Stimulated activated CD4-positive, alpha-beta T cell treated with anti-CD3 and anti-CD28 coated beads, Interleukin-1b, Interleukin-23, amount 100 ng/mL, for 1 hour (primary cell): ENCODE data around the gene TSNAX.
"Not testable (repeated sequence)": the region's sequence is repeated elsewhere in the genome, so short reads cannot be mapped to it uniquely, and the experiment has no call there.

ENCODE experiments used
- DNase-seq, 2 donors: peaks; one replicate each; pipeline ENCODE4 v3.0.0-alpha.2; 2020; ENCODE audit warnings: low read depth in 2 of 2

The TSNAX gene

DNA sequence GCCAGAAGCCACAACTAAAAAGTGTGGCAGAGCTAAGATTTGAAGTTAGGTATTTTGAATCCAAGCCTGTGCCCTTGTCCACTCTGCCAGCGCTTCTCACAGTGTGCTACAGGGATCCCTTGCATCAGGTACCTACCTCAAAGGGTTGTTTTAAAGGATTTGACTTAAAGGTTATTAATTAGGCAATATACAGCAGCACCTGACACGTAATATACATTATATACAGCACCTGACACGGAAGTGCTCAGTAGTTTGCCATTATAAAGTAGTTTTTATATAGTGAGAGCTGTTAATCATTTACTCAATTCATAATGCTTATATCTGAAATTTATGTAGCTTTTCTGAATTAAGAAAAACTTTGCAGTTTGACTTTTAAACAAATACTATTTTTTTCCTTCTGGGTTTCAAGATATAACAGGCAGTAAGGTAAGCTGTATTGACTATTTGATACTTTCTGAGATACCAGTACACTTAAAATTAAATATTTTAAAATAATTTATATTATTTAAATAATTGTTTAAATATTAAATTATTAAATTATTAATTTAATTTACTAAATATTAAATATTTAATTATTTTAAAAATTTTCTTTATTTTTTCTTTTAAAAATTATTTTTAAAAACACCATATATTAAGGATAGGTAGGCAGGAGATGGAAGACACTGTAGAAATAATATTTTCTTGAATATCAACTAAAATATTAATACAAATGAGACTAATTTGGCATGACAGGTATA, 33.3 kb downstream of the TSNAX start:
- DNase-seq = no peak

DNA sequence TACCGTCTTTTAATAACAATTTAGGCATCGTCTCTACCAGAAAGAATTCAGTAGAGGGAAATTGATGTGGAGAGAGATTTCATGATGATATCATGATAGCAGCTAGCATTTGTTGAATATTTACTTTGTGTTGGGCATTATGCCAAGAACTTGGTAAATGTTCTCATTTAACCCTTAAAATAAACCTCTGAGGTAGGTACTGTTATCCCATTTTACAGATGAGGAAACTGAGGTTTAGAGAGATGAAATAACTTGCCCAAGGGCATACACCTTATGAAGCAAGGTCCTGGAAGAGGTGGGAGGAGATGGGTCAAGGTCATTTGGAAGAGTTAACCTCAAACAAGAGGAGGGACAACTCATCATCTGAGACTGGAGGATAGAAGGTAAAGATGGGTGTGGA, 34.8 kb downstream of the TSNAX start:
- no peak for DNase-seq

DNA sequence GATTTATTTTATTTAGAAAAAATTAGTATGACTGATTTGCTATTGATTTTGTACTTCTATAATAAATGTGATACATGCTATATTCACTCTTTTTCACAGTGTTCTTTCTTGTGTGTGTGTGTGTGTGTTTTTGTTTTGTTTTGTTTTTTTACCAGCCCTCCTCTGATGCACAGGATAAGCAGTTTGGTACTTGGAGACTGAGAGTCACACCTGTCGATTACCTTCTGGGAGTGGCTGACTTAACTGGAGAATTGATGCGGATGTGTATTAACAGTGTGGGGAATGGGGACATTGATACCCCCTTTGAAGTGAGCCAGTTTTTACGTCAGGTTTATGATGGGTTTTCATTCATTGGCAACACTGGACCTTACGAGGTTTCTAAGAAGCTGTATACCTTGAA, 35.9 kb downstream of the TSNAX start:
- DNase-seq = no peak

DNA sequence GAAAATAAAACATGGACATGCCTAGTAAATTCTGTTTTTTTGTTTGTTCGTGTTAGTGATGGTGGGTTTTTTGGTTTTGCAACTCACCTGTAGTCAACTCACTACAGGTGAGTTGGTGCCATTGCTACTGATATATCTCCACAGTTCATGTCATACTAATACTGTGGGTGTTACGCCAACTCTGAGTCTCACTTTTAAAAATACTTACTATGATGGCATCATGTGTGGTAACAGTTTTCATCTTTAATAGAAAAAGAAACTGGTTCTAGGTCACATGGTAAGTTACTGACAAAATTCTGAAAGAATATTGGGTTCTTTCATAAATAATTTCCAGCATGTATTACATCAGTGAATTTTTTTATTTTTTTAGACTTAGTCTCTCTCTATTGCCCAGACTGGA, 38.0 kb downstream of the TSNAX start:
- DNase-seq = no peak

DNA sequence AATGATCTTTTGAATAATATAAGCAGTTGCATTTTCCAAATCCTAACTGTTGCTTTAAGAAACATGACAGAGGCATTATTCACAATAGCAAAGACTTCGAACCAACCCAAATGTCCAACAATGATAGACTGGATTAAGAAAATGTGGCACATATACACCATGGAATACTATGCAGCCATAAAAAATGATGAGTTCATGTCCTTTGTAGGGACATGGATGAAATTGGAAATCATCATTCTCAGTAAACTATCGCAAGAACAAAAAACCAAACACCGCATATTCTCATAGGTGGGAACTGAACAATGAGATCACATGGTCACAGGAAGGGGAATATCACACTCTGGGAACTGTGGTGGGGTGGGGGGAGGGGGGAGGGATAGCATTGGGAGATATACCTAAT, 41.8 kb downstream of the TSNAX start:
- DNase-seq = not testable (repeated sequence)

DNA sequence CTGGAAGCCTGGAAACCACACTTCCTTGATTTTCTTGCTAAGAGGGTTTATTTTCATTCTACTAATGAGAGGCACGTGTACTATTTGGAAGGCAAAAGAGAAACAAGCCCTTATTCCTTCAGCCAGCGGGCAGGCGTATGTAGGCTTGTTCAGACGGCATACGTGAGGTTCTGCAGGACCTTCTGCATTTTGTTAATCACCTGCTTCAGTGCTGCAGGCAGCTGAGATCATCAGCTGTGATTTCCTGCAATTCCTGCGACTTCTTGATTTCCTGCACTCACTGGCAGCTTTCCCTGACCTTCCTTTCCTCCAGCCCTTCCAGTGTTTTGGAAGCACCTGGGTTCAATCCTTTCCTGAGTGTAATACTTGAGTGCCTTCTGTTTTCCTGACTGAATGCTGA, 43.4 kb downstream of the TSNAX start:
- DNase-seq = no peak

DNA sequence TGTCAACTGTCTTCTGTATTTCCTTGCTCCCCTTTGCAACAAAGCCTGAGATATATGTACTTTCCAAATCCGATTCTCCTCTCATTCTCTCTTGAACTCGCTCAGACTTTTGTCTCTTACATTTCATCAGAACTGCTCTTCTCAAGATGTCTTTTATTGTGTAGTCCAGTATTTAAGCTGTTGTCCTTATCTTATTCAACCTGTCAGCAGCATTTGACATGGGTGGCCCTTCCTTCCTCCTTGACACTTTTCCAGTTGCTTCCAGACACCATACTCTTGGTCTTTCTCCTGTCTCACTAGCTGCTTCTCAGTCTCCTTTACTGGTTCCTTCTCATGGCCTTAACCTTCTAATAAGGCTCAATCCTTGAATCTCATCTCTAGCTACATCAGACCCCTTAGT, 47.0 kb downstream of the TSNAX start:
- no peak for DNase-seq

DNA sequence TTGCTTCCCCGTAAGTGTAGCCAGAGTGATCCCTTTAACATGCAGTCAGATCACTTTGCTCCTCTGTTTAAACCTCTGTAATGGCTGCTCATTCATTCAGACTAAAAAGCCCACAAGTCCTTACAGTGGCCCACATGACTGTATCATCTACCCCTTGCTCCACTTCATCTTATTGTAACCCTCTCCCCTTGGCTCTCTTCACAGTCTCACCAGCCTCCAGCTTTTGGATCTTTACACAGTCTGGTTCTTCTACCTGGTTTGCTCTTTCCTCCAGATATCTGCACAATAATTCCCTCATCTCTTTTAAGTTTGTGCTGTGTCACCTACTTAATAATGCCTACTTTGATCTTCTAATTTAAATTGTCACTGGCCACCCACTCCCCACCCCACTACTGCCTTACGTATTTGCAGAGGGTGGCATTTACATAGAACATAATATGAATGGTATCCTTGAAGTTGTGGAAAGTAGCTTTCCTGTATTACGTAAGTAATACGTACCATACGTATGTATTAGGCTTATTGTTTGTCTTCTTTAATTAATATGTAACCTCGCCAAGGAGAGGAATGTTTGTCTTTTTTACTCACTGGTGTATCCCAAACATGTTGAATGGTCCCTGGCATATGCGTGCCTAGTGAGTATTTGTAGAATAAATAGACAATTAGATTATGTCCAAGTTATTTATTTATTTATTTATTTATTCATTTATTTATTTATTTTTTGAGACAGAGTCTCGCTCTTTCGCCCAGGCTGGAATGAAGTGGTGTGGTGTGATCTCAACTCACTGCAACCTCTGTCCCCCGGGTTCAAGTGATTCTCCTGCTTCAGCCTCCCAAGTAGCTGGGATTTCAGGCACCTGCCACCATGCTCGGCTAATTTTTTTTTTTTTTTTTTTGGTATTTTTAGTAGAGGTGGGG, 48.6 kb downstream of the TSNAX start:
- DNase-seq = no peak

DNA sequence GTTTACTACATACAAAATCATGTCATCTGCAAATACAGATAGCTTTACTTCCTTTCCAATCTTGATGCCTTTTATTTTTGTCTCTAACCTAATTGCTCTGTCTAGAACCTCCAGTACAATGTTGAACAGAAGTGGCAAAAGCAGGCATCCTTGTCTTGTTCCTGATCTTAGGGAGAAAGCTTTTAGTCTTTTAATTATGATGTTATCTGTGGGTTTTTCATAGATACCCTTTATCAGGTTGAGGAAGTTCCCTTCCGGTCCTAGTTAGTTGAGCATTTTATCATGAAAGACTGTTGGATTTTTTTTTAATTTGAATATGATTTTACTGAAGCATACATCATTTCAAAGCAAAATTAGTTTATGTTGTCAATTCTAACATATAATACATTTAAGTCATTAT, 52.4 kb downstream of the TSNAX start:
- DNase-seq = no peak

DNA sequence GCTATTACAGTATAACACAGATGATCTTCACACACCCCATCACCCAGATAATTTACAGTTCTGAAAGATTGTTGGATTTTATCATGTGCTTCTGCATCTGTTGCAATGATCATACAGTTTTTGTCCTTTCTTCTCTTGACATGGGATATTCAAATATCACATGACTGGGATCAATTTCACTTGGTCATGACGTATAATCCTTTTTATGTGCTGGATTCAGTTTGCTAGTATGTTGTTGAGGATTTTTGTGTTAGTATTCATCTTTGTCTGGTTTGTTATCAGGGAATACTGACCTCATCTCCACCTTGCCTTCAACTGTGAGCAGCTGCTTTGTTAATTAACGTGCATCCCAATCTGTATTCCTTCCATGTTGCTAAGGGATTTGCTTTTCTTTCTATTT, 53.4 kb downstream of the TSNAX start:
- no peak for DNase-seq

DNA sequence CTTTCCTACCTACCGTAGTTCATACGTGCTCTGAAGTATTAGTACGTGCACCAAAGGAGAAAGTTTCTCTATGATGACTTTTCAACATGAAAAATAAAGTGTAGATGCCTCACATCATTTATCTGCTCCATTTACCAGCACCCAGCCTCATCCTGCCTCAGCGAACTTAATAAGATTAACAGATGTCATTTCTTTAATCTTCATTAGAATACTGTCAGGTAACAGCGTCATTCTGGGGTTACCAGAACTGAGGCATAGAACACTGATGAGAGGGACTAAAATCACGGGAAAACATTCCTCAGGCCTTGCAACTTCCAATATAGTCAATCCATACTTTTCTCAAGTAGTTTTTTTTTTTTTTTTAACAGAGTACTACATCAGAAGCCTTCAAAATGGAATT, 54.9 kb downstream of the TSNAX start:
- DNase-seq = no peak

DNA sequence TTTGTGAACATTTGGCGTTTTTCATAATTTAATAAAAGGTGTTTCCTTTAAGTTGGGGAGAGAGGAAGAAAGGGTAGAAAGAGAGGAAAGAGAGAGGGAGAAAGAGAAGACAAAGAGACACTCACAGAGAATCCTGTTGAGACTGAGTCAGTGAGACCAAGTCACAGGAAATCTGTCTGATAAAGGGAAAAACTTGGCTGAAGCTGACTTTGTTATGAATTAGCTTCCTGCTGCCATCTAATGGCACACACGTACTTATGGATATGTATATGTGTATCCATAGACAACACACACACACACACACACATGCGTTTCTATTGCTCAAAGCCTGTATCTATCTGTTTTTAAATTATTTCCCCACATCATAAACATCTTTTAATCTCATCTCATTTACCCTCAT, 55.6 kb downstream of the TSNAX start:
- no peak for DNase-seq

DNA sequence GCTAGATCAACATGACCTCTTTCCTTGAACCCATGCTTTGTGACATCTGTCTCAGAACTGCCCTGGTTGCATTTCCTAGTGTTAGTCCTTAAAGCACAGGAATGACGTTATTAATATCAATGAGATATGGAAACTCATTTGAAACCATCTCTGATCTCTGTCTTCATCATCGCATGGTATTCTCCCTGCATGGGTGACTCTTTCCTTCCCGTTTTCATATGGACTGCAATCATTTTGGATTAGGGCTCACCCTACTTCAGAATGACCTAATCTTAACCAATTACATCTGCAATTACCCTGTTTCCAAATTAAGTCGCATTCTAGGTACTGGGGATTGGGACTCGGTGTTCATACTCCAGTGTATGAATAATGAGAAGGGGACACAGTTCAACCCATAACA, 56.5 kb downstream of the TSNAX start:
- DNase-seq = no peak

DNA sequence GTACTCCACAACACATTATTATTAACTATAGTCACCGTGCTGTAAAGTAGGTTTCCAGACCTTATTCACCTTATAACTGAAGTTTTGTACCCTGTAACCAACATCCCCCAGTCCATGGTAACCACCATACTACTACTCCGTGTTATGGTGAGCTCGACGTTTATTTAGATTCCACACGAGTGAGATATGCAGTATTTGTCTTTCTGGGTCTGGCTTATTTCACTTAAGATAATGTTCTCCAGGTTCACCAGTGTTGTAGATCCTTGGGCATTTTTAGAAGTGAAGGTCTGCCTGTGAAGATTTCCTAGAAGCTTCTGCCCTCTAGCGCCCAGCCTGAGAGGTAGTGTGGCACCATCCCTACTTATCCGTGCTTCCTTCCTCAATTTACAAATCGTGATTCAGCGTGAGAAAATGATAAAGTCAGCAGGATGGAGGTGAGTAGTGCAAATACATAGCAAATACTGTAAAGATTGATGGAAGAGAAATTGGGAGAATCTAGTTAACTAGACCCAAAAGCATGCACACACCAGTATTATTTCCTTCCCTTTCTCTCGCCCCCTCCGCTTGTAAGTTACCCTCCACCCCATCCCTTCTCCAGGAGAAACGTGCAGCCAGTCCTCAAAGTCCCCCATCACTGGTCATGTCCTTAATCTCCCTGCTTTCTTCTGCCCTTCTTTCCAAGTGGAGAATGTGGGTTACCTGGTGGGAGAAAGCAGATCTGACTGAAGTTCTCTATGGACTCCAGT, 62.2 kb downstream of the TSNAX start:
- DNase-seq = no peak

DNA sequence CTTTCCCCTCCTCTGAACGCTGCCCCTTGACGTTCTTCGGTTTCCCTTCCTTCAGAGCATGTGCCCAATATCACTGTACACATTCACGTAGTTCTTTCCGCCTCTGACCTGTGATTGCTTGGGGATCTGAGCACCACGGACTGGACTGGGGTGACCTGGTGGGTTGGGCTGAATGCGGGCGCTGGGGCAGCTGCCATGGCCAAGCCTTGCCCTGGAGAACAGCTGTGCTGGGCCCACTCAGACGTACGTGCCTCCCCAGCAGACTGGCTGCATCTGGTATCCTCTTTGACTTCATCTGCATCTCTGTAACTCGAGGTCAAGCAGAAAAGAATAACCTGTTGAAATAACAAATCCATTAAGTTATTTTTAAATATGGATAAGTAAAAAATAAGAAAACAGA, 63.0 kb downstream of the TSNAX start:
- DNase-seq = no peak

DNA sequence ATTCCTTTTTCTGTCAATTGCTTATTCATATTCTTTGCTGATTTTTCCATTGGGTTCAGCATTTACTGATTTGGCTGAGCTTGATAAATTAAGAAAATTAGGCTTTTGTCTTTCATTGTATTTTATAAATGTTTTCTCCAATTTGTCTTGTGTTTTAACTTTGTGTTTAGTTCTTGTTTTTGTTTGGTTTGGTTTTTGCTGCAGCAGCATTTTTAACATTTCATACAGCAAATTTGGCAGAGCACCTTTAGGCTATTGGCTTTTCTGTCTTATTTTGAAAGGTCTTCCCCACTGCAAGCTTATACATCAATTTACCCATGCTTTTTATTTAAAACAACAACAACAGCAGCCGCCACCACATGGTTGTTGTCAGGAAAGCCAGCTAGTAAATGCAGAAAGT, 64.3 kb downstream of the TSNAX start:
- DNase-seq = no peak

DNA sequence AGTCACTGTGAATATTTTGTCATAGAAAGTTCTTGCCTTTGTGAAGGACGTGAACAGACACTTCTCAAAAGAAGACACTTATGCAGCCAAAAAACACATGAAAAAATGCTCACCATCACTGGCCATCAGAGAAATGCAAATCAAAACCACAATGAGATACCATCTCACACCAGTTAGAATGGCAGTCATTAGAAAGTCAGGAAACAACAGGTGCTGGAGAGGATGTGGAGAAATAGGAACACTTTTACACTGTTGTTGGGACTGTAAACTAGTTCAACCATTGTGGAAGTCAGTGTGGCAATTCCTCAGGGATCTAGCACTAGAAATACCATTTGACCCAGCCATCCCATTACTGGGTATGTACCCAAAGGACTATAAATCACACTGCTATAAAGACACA, 64.8 kb downstream of the TSNAX start:
- not testable (repeated sequence) for DNase-seq

DNA sequence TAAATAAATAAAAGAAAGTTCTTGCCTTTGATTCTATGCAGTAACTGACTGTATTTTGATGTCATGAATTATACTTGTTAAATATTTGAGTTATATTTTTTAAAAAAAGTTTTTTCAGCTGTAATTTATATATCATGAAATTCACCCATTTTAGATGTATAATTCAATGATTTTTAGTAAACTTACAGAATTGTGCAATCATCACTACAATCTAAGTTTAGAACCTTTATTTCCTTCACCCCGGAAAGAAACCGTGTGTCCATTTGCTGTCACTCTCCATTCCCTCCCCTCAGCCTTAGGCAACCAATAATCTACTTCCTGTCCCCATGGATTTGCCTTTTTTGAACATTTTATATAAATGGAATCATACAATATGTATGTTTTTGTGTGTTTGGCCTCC, 65.7 kb downstream of the TSNAX start:
- DNase-seq = no peak

DNA sequence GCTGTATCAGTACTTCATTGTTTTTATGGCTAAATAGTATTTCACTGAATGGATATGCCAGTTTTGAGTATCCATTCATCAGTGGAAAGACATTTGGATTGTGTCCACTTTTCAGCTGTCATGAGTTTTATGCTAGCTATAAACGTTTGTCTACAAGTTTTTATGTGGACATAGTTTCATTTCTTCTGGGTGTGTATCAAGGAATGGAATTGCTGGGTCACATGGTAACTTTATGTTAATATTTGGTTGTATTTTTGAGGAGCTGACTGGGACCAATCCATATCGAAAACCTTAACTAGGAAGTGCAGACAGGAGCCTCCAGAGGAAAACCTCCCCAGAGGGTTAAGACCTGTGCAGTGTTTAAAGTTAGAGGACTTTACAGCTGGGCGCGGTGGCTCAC, 66.3 kb downstream of the TSNAX start:
- DNase-seq = no peak

DNA sequence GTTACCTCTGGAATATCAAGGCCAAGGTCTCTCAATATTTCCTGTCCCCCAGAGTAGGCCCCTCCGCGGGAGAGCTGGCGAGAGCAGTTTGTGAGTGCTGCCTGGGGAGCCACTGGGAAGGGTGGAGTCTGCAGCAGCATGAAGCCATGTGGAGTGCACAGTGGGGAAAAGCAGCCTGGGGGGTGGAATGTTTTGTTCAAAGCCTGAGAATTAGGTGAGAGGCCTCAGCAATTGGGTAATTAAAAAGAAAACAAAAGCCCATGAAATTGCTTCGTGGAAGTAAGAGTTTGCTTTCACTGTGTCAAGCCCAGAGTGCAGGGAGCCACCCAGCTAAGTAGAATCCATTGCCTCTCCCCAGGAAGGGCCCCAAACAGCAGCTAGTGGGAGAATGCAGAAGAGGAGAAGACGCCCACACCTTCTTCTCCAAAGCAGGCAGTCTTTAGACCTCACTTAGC, 67.9 kb downstream of the TSNAX start:
- DNase-seq = no peak

DNA sequence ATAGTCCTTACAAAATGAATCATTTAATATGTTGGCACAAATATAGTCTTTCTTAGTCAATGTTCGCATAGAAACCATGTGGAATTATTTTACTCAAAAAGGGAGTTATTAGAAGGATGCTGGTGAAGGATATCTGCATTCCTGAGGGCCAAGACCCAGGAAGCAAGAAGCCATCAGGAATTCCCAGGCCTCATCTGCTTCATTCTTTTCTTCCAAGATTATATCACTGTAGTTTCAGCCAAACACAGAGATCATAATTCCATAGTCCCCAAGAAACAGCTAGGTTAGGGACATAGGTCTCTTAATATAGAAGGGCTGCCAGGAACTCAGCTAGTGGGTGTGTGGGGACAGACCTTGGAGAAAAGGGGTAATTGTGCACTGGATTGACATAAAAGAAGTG, 69.5 kb downstream of the TSNAX start:
- DNase-seq = no peak

DNA sequence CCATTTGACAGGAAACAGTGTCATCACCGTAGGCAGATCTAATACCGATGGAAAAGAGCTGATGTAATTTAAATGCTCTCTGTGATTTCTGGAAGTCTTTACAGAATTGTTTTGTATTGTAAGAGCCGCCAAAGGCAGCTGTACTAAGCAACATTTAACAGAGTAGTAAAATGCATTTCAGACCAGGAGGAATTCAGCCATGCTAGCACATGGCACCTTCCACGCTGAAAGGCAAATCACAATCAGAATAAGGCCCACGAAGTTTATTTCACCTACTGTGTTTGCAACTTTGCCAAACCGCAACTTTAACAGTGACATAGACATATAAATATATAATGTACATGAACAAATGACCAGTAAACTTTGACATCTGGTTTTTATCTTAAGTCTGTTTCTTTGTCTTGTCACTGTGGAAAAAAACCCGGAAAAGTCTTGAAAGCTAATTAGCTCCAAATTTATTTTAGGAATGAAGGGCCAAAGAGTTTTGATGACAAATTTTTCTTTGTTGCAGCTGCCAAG, 72.0 kb downstream of the TSNAX start:
- DNase-seq = no peak
